GM12878 (cell line): ENCODE measurements around the gene BZW1. TPM values are rescaled to one million over a fixed set of nuclear protein-coding genes. Genes with fewer than 3 reads are reported as not detected.
A peak's percentile ranks its signal among the peaks of the same experiment; 100 is the strongest.

Source experiments
- ATAC-seq: fragments of 200-7000 bp; cut with Tn5 transposase; 3 replicates; pipeline ENCODE4 v1.9.1; 2020; ENCODE audit warnings: mild to moderate bottlenecking, moderate library complexity
- BruUV-seq: library from RNA; stranded (reverse); fragments of 400-500 nt; replicated peaks from 2 replicates; lab custom pipeline; 2021; lab: Mats Ljungman, UMichigan
- CTCF ChIA-PET: fragments of 300-600 bp; sonication (Branson Sonifier 250); formaldehyde crosslinking; extraction: SDS; loops from one replicate; lab custom pipeline; 2021; ENCODE audit warnings: inconsistent platforms; lab: Yijun Ruan, JAX
- POLR2A ChIA-PET: fragments of 350-600 bp; formaldehyde crosslinking; extraction: SDS; loops from one replicate; lab custom pipeline; 2021; ENCODE audit warnings: inconsistent platforms; lab: Charles Lee
- RAD21 ChIA-PET: fragments of 300-600 bp; sonication (Branson Sonifier 250); formaldehyde crosslinking; loops from one replicate; lab custom pipeline; 2023; ENCODE audit warnings: antibody characterized with exemption; ENCODE audit not compliant: unreplicated experiment; lab: Charles Lee
- SMC1A ChIA-PET: fragments of 300-600 bp; sonication (Branson Sonifier 250); formaldehyde crosslinking; loops from one replicate; lab custom pipeline; 2023; ENCODE audit not compliant: unreplicated experiment, uncharacterized antibody; lab: Charles Lee
- DNase-seq: peaks from one replicate; pipeline ENCODE4 v3.0.0-alpha.2; 2011; ENCODE audit warnings: low read depth, low spot score
- FAIRE-seq: peaks from 3 replicates; lab custom pipeline; 2011; peaks lifted over from hg19 to GRCh38; lab: Jason Lieb, UNC
- H2AFZ ChIP-seq: 2 replicates; pipeline ENCODE4 v1.6.0; 2011; ENCODE audit warnings: low read depth, low read length, control low read depth; ENCODE audit not compliant: control insufficient read depth
- H3K27ac ChIP-seq: 2 replicates; pipeline ENCODE4 v1.5.1; 2011; ENCODE audit warnings: control low read depth; ENCODE audit not compliant: control insufficient read depth, insufficient read depth
- H3K27me3 ChIP-seq, 2 experiments: replicated peaks in 1 of 2; 2 replicates each; pipeline versions ENCODE4 v1.6.0 to v1.6.1; 2011; ENCODE audit warnings: low read length in 1 of 2; ENCODE audit not compliant: control insufficient read depth in 2 of 2, insufficient read depth in 2 of 2
- H3K36me3 ChIP-seq, 2 experiments: 2 replicates each; pipeline ENCODE4 v1.5.1; 2011; ENCODE audit warnings: low read length in 1 of 2; ENCODE audit not compliant: control insufficient read depth in 2 of 2, insufficient read depth in 2 of 2
- H3K4me1 ChIP-seq: 2 replicates; pipeline ENCODE4 v1.6.1; 2011; ENCODE audit warnings: mild to moderate bottlenecking, low read length, moderate library complexity, mixed read lengths; ENCODE audit not compliant: control insufficient read depth, insufficient read depth
- H3K4me2 ChIP-seq: 2 replicates; pipeline ENCODE4 v1.6.0; 2011; ENCODE audit warnings: control low read depth; ENCODE audit not compliant: control insufficient read depth, insufficient read depth
- H3K4me3 ChIP-seq: fragments of 200-600 bp; sonication (generic); 2 replicates; pipeline ENCODE4 v1.5.1; 2016
- H3K79me2 ChIP-seq: 2 replicates; pipeline ENCODE4 v1.6.0; 2011; ENCODE audit warnings: low read length; ENCODE audit not compliant: control insufficient read depth, insufficient read depth
- H3K9ac ChIP-seq: 2 replicates; pipeline ENCODE4 v1.8.0; 2011; ENCODE audit warnings: low read length, control low read depth, mixed read lengths; ENCODE audit not compliant: control insufficient read depth, insufficient read depth
- H3K9me3 ChIP-seq: replicated peaks from 3 replicates; pipeline ENCODE4 v1.5.1; 2011; ENCODE audit warnings: mild to moderate bottlenecking, low read length; ENCODE audit not compliant: control insufficient read depth, insufficient read depth
- H4K20me1 ChIP-seq: 2 replicates; pipeline ENCODE4 v1.6.0; 2011; ENCODE audit not compliant: control insufficient read depth, insufficient read depth
- BCL11A ChIP-seq: IDR thresholded peaks from 2 replicates; pipeline ENCODE4 v1.6.1; 2011; ENCODE audit warnings: low read depth, low read length
- CBX5 ChIP-seq: sonication (generic); IDR thresholded peaks from 2 replicates; pipeline ENCODE4 v1.6.1; 2016; ENCODE audit warnings: low read depth, moderate library complexity, mild to moderate bottlenecking, inconsistent platforms
- CREB1 ChIP-seq: IDR thresholded peaks from 2 replicates; pipeline ENCODE4 v1.6.1; 2012; ENCODE audit warnings: low read depth, mild to moderate bottlenecking, inconsistent platforms
- DPF2 ChIP-seq: fragments of 450-650 bp; IDR thresholded peaks from 2 replicates; pipeline ENCODE4 v1.6.1; 2017; ENCODE audit warnings: mild to moderate bottlenecking
- E2F4 ChIP-seq: IDR thresholded peaks from 2 replicates; pipeline ENCODE4 v1.6.1; 2012; ENCODE audit warnings: low read depth, low read length, improper control_type of control experiment
- ETV6 ChIP-seq, 2 experiments: fragments of 450-650 bp in 1 of 2; IDR thresholded peaks in 1 of 2; conservative IDR thresholded peaks in 1 of 2; 2 replicates each; pipeline ENCODE4 v1.6.1; 2014; ENCODE audit warnings: antibody characterized with exemption in 1 of 2, borderline replicate concordance in 1 of 2, low read depth in 1 of 2, mild to moderate bottlenecking in 1 of 2, moderate library complexity in 1 of 2
- FOXK2 ChIP-seq: fragments of 450-650 bp; IDR thresholded peaks from 2 replicates; pipeline ENCODE4 v1.6.1; 2017; ENCODE audit warnings: mild to moderate bottlenecking, moderate library complexity
- IKZF2 ChIP-seq, 2 experiments: fragments of 450-650 bp; IDR thresholded peaks; 2 replicates each; pipeline ENCODE4 v1.6.1; 2017; ENCODE audit warnings: mild to moderate bottlenecking in 2 of 2, moderate library complexity in 2 of 2
- JUND ChIP-seq: IDR thresholded peaks from 2 replicates; pipeline ENCODE4 v1.6.1; 2012; ENCODE audit warnings: low read depth, mild to moderate bottlenecking, low read length, improper control_type of control experiment, moderate library complexity
- KDM1A ChIP-seq: fragments of 200-600 bp; sonication (generic); IDR thresholded peaks from 2 replicates; pipeline ENCODE4 v1.6.1; 2016; ENCODE audit warnings: borderline replicate concordance
- KLF5 ChIP-seq: fragments of 450-650 bp; IDR thresholded peaks from 2 replicates; pipeline ENCODE4 v1.6.1; 2014; ENCODE audit warnings: mild to moderate bottlenecking; ENCODE audit not compliant: partially characterized antibody
- SIN3A ChIP-seq: IDR thresholded peaks from 2 replicates; pipeline ENCODE4 v1.6.1; 2012; ENCODE audit warnings: low read depth, low read length, improper control_type of control experiment
- SMAD1 ChIP-seq: fragments of 450-650 bp; IDR thresholded peaks from 2 replicates; pipeline ENCODE4 v1.6.1; 2018; ENCODE audit warnings: mild to moderate bottlenecking, low read depth; ENCODE audit not compliant: partially characterized antibody
- SMAD5 ChIP-seq: IDR thresholded peaks from 2 replicates; pipeline ENCODE4 v1.6.1; 2016; ENCODE audit warnings: antibody characterized with exemption, low read depth
- STAT1 ChIP-seq: fragments of 450-650 bp; conservative IDR thresholded peaks from 2 replicates; pipeline ENCODE4 v1.6.1; 2014; ENCODE audit warnings: antibody characterized with exemption, mild to moderate bottlenecking
- TAF1 ChIP-seq: IDR thresholded peaks from 2 replicates; pipeline ENCODE4 v1.6.1; 2011; ENCODE audit warnings: mild to moderate bottlenecking, low read depth, low read length, borderline replicate concordance
- TARDBP ChIP-seq: IDR thresholded peaks from 2 replicates; pipeline ENCODE4 v1.6.1; 2016; ENCODE audit warnings: borderline replicate concordance
- TCF7 ChIP-seq: IDR thresholded peaks from 2 replicates; pipeline ENCODE4 v1.6.1; 2014; ENCODE audit warnings: antibody characterized with exemption, borderline replicate concordance
- ZNF217 ChIP-seq: fragments of 450-650 bp; IDR thresholded peaks from 2 replicates; pipeline ENCODE4 v1.6.1; 2017; ENCODE audit warnings: antibody characterized with exemption, mild to moderate bottlenecking
- ZNF274 ChIP-seq: IDR thresholded peaks from one replicate; pipeline ENCODE4 v1.8.0; 2011; ENCODE audit not compliant: insufficient read length, insufficient read depth
- ZSCAN29 ChIP-seq: fragments of 450-650 bp; IDR thresholded peaks from 2 replicates; pipeline ENCODE4 v1.6.1; 2017; ENCODE audit warnings: mild to moderate bottlenecking, moderate library complexity
- WGBS: methylation state at CpG from one replicate; pipeline ENCODE4 v1.1.6; 2016; ENCODE audit warnings: low lambda C conversion rate; ENCODE audit not compliant: insufficient replicate concordance, insufficient coverage; ENCODE audit errors: missing lambda C conversion rate; 5-methylcytosine and 5-hydroxymethylcytosine counted together
- in situ Hi-C: fragments of 300-500 bp; cut with MboI; formaldehyde crosslinking; loops from 9 replicates; pipeline ENCODE4 v1.14.3; 2018; ENCODE audit warnings: mixed read lengths
- intact Hi-C: fragments of 100-400 bp; cut with micrococcal nuclease; formaldehyde crosslinking; loops from one replicate; pipeline ENCODE4 v1.14.2; 2022; ENCODE audit not compliant: unreplicated experiment
- polyA plus RNA-seq, 11 experiments: library from polyadenylated mRNA; depleted of rRNA in 4 of 11; unstranded in 6 of 11; stranded (reverse) in 5 of 11; fragments of >200 nt; fragmentation: Nextera tagmentation in 4 of 11; fragmentation: Illumina TruSeq in 1 of 11; extraction: Ambion mirVana in 4 of 11; extraction: Trizol in 1 of 11; gene quantifications; 1 replicate in 1 of 11; 2 replicates in 10 of 11; pipeline versions ENCODE4 v1.2.1 to v1.2.3, GENCODE V29; 2011 to 2016; ENCODE audit warnings: inconsistent platforms in 2 of 11, missing spikeins in 2 of 11, low read depth in 1 of 11
- total RNA-seq, 4 experiments: library from RNA; depleted of rRNA in 3 of 4; stranded (reverse); fragments of >200 nt in 3 of 4; fragmentation: Illumina TruSeq in 1 of 4; extraction: Trizol in 1 of 4; gene quantifications; 2 replicates each; pipeline versions ENCODE4 v1.2.1 to v1.2.3, GENCODE V29; 2013 to 2021
- TF ChIP-seq, protein P1 (sequence below): fragments of 450-650 bp; IDR thresholded peaks from 2 replicates; pipeline ENCODE4 v1.6.1; 2014; ENCODE audit warnings: mild to moderate bottlenecking

BZW1 gene
- total and polyA plus RNA-seq, 10 of the 15 experiments (the other 5 are each of a cell fraction or from before 2014, with no cell fraction given) = 186 to 349 (median 269) TPM

- TF ChIP-seq SMAD5 = no peak
- no peak for TF ChIP-seq TCF7
- no peak for TF ChIP-seq STAT1
- TF ChIP-seq ZNF274 = no peak
- no peak for TF ChIP-seq ZSCAN29
- TF ChIP-seq TAF1 = no peak
- TF ChIP-seq FOXK2 = no peak
- no peak for TF ChIP-seq CBX5
- TF ChIP-seq KDM1A = no peak
Measured at GRCh38 chr2:200863782-200864175, 52.1 kb downstream of the BZW1 start (continued).

DNA sequence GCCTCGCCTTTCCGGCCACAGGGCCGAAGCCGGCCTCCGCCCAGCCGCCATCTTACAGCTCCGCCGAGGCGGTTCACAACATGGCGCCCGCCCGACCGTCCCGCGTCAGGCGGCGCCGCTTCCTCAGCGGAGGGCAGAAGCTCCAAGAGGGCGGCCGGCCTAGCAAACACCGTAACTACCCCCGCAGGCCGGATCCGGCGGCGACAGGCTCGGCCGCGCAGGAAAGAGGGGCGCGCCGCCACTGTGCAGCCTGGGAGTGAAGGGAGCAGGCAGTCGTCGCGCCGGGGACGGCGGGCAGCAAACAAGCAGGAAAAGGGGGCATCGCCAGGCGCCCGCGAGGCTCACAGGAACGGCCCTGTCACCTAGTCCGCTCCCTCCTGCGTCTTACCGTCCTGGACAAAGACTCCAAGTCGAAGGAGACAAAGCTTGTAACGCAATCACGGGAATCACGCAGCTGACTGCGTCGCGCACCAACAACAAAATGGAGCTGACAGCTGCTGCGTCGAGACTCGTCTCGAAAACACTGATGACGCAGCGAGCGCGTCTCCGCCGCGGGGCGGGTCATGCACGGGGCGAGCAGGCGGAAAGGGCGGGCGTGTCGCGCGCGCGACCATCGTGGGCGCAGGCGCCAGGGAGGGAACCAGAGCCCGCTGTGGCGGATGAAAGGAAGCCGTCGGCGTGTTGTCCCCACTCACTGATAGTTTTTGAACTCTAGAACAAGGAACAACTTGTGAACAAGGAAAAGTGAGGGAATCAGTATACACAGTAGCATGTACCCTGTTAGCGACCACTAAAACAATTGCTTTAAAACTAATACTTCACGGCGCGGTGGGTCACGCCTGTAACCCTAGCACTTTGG, 52.7 kb downstream of the BZW1 start, which contains the start of gene CLK1:
CLK1 (minus strand) TSS at position 483 of the 859 bp plus-strand sequence. CDS start 2,796 bp downstream, outside the sequence.
- peak within 1 kb of the TSS; percentile 100 for H3K27ac ChIP-seq
- intact Hi-C loops = loop anchor here (1.0 to 10.0 kb wide), 4 partner anchors 24 to 1510 kb away; partner anchors contain the start of genes BMPR2, NIF3L1 and PPIL3
- H3K4me2 ChIP-seq = peak within 1 kb of the TSS; percentile 72
- no TSS peak for BruUV-seq
- peaks cover 2 to 8% of the 10 kb centered on the region in 2 experiments; a peak in 2 of 4 replicates for H3K36me3 ChIP-seq
- no peaks in the 10 kb centered on the region for H4K20me1 ChIP-seq
- H3K4me3 ChIP-seq = peak within 1 kb of the TSS; percentile 100
- H3K4me1 ChIP-seq = no peaks in the 10 kb centered on the region
- peaks cover 51% of the 10 kb centered on the region for H3K79me2 ChIP-seq
- 5% methylated on average over 79 of the region's 89 CpGs for WGBS
- ChIA-PET RAD21 (interaction anchor here (0.6 to 2.1 kb wide), 9 partner anchors 37 to 368 kb away, joined by 3 to 10 read pairs (median 4); partner anchors contain the start of gene CASP10), CTCF (interaction anchor here (0.6 to 2.6 kb wide), 11 partner anchors 19 to 369 kb away, joined by 3 to 15 read pairs (median 3); partner anchors contain the start of genes CASP10, NIF3L1, ORC2 and PPIL3), POLR2A (interaction anchor here (0.5 to 2.7 kb wide), 25 partner anchors 11 to 396 kb away, joined by 3 to 20 read pairs (median 4); partner anchors contain the start of genes BZW1, CASP10, CASP8 and CFLAR), SMC1A (interaction anchor here (0.9 to 1.9 kb wide), 8 partner anchors 12 to 203 kb away, joined by 3 to 12 read pairs (median 3); partner anchors contain the start of gene NIF3L1)
- H2AFZ ChIP-seq = peak within 1 kb of the TSS; percentile 91
- in situ Hi-C loops = no loop called here
- H3K9me3 ChIP-seq = no peaks in the 10 kb centered on the region
- peak; percentile 74 for DNase-seq
- ATAC-seq = peak; percentile 88
- H3K9ac ChIP-seq = peak within 1 kb of the TSS; percentile 99
- H3K27me3 ChIP-seq = no peaks in the 10 kb centered on the region
- no peak for FAIRE-seq
- no peak for TF ChIP-seq ETV6 (conservative IDR thresholded peaks at IDR 0.05 in 1 of 2, IDR thresholded peaks at IDR 0.05 in 1 of 2; ENCODE audit: borderline replicate concordance in 1 of 2, low read depth in 1 of 2)
- no peak for TF ChIP-seq E2F4
- peak; percentile 99 for TF ChIP-seq CREB1
- TF ChIP-seq DPF2 = no peak; the same call in 1 of the 2 replicates
- peak; percentile 38 for TF ChIP-seq KLF5
- 0 out of 4 replicates have a peak, but pooled peaks of 1 of the 2 experiments have one; percentile 15 for TF ChIP-seq IKZF2 (IDR thresholded peaks at IDR 0.05)
- 0 out of 2 replicates have a peak, but pooled peaks have one; percentile 36 for TF ChIP-seq BCL11A
- TF ChIP-seq JUND = no peak
- TF ChIP-seq SIN3A = no peak
- TF ChIP-seq ZNF217 = no peak
- TF ChIP-seq, protein P1, sequence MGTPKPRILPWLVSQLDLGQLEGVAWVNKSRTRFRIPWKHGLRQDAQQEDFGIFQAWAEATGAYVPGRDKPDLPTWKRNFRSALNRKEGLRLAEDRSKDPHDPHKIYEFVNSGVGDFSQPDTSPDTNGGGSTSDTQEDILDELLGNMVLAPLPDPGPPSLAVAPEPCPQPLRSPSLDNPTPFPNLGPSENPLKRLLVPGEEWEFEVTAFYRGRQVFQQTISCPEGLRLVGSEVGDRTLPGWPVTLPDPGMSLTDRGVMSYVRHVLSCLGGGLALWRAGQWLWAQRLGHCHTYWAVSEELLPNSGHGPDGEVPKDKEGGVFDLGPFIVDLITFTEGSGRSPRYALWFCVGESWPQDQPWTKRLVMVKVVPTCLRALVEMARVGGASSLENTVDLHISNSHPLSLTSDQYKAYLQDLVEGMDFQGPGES = no peak
- peak; percentile 84 for TF ChIP-seq SMAD1
- TF ChIP-seq TARDBP = peak; percentile 50; the same call in 1 of the 2 replicates
- peak; percentile 98 for TF ChIP-seq SMAD5
